Fibroblast of the aortic adventitia (primary cell): ENCODE data around the gene TTLL10. TPM values are rescaled to one million over a fixed set of nuclear protein-coding genes. Genes with fewer than 3 reads are reported as not detected.
A peak's percentile ranks its signal among the peaks of the same experiment; 100 is the strongest.
"Not testable (repeated sequence)": the region's sequence is repeated elsewhere in the genome, so short reads cannot be mapped to it uniquely, and the experiment has no call there.

Experiments
- DNase-seq: peaks from one replicate; pipeline ENCODE4 v3.0.0-alpha.2; 2010; ENCODE audit warnings: low read depth
- H3K4me3 ChIP-seq: 2 replicates; pipeline ENCODE4 v1.5.1; 2011; ENCODE audit warnings: low read depth, mild to moderate bottlenecking, control low read depth, low read length, moderate library complexity
- CTCF ChIP-seq: IDR thresholded peaks from 2 replicates; pipeline ENCODE4 v1.5.1; 2011; ENCODE audit warnings: mild to moderate bottlenecking, low read length, control low read depth, inconsistent platforms; ENCODE audit not compliant: insufficient read depth
- total RNA-seq: library from RNA; depleted of rRNA; stranded (reverse); fragments of >200 nt; gene quantifications from 2 replicates; pipeline ENCODE4 v1.2.3, GENCODE V29; 2012; ENCODE audit warnings: low replicate concordance

The TTLL10 gene
- total RNA-seq, 1 donor, result not detected

DNA sequence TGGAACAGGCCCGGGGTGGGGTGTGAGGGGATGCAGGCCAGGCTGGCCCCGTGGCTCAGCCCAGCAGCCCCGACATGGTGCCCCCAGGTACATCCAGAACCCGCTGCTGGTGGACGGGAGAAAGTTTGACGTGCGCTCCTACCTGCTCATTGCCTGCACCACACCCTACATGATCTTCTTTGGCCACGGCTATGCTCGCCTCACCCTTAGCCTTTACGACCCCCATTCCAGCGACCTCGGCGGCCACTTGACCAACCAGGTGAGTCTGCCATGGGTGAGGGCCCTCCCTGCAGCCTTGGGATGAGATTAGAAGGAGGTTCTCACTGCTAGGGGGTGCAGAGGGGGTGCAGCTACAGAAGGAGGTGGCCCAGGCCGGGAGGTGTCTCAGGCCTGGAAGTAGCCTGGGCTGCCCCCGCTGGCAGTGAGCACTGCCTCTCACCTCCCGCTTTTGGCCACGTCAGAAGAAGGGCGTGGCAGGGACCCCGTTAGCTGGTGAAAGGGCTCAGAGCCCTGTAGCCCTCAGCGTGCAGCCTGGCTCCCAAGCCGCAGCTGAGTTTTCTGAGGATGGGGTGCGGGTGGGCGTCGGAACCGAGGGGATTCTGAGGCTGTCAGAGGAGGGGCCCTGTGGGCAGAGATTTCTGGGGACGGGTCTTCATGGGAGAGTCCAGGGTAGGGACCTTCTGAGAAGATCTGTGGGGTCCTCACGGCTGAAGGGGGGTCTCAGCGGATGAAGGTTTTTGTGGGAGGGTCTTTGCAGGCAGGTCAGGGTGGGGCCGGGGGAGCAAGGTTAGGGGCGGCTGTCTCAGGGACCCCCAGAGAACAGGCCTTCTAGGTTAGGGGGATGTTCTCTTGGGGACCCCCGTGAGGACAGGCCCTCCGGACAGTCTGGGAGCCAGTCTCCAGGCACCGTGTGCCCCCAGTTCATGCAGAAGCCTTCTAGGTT, 10.4 kb downstream of the TTLL10 start:
- no peak for DNase-seq
- no peak overlapping the region for H3K4me3 ChIP-seq
- no peak for TF ChIP-seq CTCF

- DNase-seq, result no peak
Observed at GRCh38 chr1:1185101-1185765, 11.6 kb downstream of the TTLL10 start.

GRCh38 chr1:1187938-1188337, 14.3 kb downstream of the TTLL10 start:
- no peak overlapping the region for H3K4me3 ChIP-seq
- DNase-seq, result peak; percentile 75
- TF ChIP-seq CTCF, result no peak

More at GRCh38 chr1:1185101-1185765, 11.6 kb downstream of the TTLL10 start:
- H3K4me3 ChIP-seq, result no peak overlapping the region
- no peak for TF ChIP-seq CTCF

DNA sequence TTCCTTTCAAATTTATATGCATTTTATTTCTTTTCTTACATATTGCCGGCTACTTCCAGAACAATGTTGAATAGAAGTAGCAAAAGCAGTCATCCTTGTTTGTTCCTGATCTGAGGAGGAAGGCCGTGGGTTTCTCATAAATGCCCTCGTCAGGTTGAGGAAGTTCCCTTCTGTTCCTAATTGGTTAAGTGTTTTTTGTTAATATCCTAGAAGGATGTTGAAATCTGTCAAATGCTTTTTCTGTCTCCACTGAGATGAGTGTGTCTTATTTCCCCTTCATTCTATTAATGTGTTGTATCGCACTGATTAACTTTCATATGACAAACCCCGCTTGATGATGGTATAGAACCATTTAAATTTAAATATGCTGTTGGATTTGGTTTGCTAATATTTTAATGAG, 15.4 kb downstream of the TTLL10 start:
- no peak for DNase-seq
- no peak overlapping the region for H3K4me3 ChIP-seq
- TF ChIP-seq CTCF, result no peak

DNA sequence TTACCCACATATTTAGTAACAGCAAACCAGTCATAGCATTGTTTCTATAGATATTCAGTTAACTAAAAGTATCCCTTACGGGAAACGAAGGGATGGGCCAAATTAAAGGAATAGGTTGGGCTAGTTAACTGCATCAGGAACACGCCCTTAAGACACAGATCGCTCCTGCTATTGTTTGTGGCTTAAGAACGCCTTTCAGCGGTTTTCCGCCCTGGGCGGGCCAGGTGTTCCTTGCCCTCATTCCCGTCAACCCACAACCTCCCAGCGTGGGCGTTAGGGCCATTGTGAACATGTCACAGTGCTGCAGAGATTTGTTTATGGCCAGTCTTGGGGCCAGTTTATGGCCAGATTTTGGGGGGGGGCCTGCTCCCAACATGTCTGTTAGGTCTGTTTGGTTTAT, 18.1 kb downstream of the TTLL10 start:
- no peak for DNase-seq
- TF ChIP-seq CTCF, result no peak
- no peak overlapping the region for H3K4me3 ChIP-seq

DNA sequence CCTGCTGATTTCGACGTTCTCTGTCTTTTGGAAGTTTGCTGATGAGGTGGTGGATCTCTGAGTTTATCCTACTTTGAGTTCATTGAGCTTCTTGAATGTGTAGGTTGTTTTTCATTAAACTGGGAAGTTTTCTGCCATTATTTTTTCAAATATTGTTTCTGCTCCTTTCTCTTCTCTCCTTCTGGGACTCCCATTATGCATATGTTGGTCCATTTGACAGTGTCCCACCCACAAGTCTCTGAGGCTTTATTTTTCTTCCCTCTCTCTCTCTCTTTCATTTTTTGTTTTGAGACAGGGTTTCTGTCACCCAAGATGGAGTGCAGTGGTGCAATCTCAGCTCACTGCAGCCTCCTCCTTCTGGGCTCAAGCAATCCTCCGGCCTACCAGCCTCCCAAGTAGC, 21.0 kb downstream of the TTLL10 start:
- no peak for TF ChIP-seq CTCF
- no peak for DNase-seq
- H3K4me3 ChIP-seq, result no peak overlapping the region

GRCh38 chr1:1195726-1196125, 22.0 kb downstream of the TTLL10 start:
- H3K4me3 ChIP-seq, DNase-seq: not testable (repeated sequence)
